NCI-H510A (cell line): Measurements from ENCODE around the gene GLS.

Experiments
- DNase-seq: peaks from one replicate; lab custom pipeline; 2025; lab: John Stamatoyannopoulos, UW

The GLS gene

GRCh38 chr2:190972846-190973245 is 92.2 kb downstream of the GLS start:
- no peak for DNase-seq

DNA sequence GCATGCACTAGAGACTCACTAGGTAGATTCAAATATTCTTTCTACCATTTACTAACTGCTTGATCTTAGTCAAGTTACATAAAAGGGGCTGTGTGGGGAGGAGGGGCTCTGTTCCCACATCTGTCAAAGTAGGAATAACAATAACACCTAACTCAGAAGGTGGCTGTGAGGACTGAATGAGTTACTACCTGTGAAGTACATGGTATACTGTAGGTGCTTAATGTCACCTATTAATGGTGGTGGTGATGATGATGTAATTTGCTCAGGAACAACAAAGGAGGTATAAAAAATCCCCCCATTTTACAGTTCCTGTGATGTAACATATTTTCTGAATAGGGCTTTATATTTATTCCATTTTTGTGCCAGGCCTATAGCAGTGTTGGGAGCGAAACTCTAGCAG is 92.6 kb downstream of the GLS start:
- DNase-seq, result no peak

DNA sequence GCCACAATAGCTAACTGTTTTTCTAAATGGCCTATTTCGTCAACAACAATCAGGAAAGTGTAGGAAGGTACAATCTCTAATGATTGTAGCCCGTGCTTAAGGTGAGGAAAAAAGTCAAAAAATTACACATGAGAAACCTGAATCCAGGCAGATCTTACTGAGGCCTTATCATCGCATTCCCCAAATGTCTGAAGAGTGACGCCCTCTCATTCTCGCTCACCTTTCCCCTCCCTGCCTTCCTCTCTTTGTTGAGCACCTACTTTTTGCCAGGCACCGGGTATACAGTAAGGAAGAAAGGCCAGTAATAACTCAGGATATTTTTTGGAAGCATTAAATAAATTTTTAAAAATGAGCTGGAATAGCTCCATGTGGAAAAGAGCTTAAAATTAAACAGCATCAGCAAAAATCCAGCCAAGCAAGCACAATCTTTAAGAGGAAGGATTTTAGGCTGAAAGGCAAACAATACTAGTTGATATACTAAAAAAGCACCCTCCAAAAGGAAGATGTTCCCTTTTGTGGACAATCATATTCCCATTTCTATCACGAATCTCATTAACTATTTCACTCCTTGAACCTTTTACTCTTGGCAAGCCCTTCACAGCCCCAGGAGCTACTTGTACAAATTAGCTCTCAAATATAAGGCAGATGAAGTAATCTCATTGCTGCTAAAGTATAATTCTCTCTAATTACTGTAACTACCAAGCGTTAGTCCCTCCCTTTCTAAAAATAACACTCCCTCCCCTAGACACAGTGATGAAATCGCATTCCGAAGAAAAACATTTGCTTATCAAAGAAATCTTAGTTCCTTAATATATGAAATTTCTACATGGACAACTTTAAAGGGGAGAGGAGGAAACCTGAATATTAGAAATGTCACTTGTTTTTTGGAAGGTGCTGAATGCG is 93.4 kb downstream of the GLS start:
- no peak for DNase-seq

GRCh38 chr2:190974629-190975361 is 94.2 kb downstream of the GLS start:
- no peak for DNase-seq

- no peak for DNase-seq
Measured at GRCh38 chr2:190976521-190976920, 95.9 kb downstream of the GLS start.

GRCh38 chr2:190977505-190977904 is 96.9 kb downstream of the GLS start:
- no peak for DNase-seq

GRCh38 chr2:190978389-190979053 is 97.9 kb downstream of the GLS start:
- no peak for DNase-seq

- peak; percentile 49 for DNase-seq
Measured at GRCh38 chr2:190979906-190980629, 99.4 kb downstream of the GLS start.

- DNase-seq, result no peak
Measured at GRCh38 chr2:190980630-190981209, 100.1 kb downstream of the GLS start.

GRCh38 chr2:190981333-190981732 is 100.7 kb downstream of the GLS start:
- DNase-seq, result no peak

- DNase-seq, result no peak
Measured at GRCh38 chr2:190981733-190982132, 101.1 kb downstream of the GLS start.

DNA sequence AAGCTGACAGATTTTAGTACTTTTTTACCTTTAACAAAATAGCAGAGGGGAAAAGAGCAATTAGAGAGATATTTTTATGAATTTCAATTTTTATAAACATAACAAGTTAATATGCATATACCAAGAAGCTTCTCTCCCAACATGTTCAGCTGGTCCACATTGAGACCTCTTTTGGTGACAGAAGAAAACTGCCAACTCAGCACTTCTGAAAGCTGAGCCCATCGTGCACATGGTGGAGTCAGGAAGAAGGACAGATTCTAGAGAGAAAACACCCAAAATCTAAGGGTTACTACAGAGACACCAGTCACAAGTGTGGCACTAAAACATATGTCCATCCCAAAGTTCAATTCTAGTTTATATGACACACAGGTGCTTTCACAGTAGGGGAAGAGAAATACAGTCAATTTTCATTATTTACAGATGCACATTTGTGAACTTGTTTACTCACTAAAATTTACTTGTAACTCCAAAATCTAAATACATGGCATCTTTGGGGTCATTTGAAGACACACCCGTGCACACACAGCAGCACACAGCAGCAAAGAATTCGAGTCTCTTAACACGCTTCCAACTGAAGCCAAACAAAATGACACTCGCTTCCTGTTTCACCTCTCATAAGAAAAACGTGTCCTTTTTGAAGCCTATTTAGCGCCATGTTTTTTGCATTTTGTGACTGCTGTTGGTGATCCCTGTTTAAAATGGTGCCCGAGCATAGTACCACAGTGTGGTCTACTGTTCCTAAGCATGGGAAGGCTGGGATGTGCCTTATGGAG is 101.8 kb downstream of the GLS start:
- DNase-seq, result no peak

GRCh38 chr2:190984595-190984994 is 104.0 kb downstream of the GLS start:
- no peak for DNase-seq

- DNase-seq, result peak; percentile 14
Measured at GRCh38 chr2:190986221-190986953, 105.8 kb downstream of the GLS start.

- DNase-seq, result no peak
Measured at GRCh38 chr2:190987116-190987515, 106.5 kb downstream of the GLS start.

DNA sequence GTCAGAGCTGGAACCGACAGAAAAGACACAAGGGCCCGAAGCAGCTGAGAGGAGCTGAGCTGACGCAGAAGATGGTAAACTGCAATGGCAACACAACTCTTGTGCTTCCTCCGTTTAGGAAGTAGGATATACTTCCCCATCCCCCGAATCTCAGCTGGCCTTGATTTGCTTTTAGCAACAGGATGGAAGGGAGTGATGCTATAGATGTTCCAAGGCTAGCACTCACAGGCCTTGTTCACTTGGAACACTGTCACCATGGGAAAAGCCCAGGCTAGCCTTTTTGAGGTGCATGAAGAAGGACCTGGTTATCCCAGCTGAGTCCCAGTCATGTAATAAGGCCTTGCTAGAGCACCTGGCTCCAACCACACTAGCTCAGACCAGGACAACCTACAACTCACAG is 107.3 kb downstream of the GLS start:
- DNase-seq, result no peak

- DNase-seq, result no peak
Measured at GRCh38 chr2:190988910-190989309, 108.3 kb downstream of the GLS start.

DNA sequence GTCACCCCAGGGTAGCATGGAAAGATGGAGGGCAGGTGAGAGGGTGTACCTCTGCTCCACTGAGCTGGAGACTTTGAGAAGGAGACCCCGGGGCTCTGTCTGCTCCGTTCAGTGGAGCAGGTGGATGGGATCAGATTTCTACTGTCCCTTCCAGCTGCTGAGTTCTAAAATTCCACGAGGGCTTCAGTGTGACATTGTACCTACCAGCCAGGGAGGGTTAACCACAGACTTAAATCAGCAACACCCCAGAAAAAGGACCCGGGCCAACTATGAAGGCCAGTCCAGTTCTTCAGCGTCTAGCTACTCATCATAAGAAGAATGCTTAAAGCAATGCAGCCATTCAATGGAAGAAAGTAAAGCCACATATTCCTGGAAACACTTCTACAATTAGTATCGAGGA is 109.5 kb downstream of the GLS start:
- no peak for DNase-seq

DNA sequence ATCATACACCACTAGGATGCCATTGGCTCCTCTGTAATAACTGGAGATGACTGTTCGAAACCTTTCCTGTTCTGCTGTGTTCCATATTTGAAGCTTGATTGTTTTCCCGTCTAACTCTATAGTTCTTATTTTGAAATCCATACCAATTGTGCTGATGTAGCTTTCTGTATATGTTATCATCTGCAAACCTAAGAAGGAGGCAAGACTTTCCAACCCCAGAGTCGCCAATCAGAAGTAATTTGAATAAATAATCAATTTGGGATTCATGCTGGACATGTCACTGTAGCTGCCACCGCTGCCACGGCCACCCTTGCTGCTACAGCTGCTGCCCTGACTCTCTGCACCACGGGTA is 112.6 kb downstream of the GLS start:
- DNase-seq, result no peak

- DNase-seq, result no peak
Measured at GRCh38 chr2:190994148-190994547, 113.5 kb downstream of the GLS start.
